Fibroblast of lung (primary cell): ENCODE results near the gene PSME3.

Experiments used
- EZH2 ChIP-seq: IDR thresholded peaks from 2 replicates; pipeline ENCODE4 v1.5.1; 2012; ENCODE audit warnings: low read length, control low read depth, mild to moderate bottlenecking; ENCODE audit errors: missing control alignments
- TF ChIP-seq, protein P1 (sequence below), 2 donors: IDR thresholded peaks in 1 of 2; conservative IDR thresholded peaks in 1 of 2; 1 replicate in 1 of 2; 2 replicates in 1 of 2; pipeline ENCODE4 v1.5.1; 2011 to 2012; ENCODE audit warnings: low read length in 2 of 2, control low read depth in 1 of 2, inconsistent platforms in 1 of 2, low read depth in 1 of 2, mild to moderate bottlenecking in 1 of 2

DNA sequence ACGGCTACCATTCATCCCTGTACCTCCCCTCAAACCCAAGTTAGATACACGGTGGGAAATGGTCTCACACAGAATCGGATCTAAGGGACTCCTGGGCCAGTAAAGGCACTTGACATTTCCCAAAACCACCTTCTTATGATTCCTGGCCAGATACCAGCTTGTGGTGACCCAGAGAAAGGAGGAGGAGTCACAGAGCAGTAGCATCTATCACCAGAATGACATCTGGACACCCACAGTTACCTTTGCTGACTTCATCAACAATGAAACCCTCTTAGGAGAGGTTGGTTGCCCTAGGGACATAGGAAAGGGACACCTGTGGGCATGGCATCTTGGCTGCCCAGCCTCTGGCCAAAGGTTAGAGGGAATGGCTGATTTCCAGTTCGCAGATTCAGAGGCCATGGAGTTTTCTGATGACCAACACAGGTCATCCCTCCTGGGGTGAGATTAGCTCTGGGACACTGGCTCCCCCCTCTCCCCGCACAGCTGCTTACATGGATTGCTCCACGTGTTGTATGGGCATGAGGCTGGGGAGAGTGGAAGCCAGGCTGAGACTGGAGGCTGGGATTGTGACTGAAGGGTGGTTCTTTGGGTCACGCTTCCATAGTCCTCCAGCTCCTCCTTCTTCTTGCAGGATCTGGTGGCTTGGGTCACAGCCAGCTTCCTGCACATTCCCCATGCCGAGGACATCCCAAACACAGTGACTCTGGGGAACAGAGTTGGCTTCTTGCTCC, 16.4 kb downstream of the PSME3 start:
- TF ChIP-seq, protein P1, sequence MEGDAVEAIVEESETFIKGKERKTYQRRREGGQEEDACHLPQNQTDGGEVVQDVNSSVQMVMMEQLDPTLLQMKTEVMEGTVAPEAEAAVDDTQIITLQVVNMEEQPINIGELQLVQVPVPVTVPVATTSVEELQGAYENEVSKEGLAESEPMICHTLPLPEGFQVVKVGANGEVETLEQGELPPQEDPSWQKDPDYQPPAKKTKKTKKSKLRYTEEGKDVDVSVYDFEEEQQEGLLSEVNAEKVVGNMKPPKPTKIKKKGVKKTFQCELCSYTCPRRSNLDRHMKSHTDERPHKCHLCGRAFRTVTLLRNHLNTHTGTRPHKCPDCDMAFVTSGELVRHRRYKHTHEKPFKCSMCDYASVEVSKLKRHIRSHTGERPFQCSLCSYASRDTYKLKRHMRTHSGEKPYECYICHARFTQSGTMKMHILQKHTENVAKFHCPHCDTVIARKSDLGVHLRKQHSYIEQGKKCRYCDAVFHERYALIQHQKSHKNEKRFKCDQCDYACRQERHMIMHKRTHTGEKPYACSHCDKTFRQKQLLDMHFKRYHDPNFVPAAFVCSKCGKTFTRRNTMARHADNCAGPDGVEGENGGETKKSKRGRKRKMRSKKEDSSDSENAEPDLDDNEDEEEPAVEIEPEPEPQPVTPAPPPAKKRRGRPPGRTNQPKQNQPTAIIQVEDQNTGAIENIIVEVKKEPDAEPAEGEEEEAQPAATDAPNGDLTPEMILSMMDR (conservative IDR thresholded peaks at IDR 0.05 in 1 of 2, IDR thresholded peaks at IDR 0.05 in 1 of 2; ENCODE audit: low read depth in 1 of 2, low read length in 2 of 2), result no peak
- TF ChIP-seq EZH2, result no peak
